Ascending aorta (tissue), 2 donors: Measurements from ENCODE around the gene SHH. TPM values are rescaled to one million over a fixed set of nuclear protein-coding genes. Genes with fewer than 3 reads are reported as not detected.

Source experiments
- DNase-seq, 2 donors: peaks; one replicate each; pipeline ENCODE4 v3.0.0-alpha.2; 2019; ENCODE audit warnings: low spot score in 2 of 2
- H3K27ac ChIP-seq, 2 donors: fragments of 200-600 bp; sonication (generic); one replicate each; pipeline ENCODE4 v1.5.1; 2016 to 2017; ENCODE audit warnings: mild to moderate bottlenecking in 1 of 2
- H3K27me3 ChIP-seq: fragments of 200-600 bp; sonication (generic); one replicate; pipeline ENCODE4 v1.5.1; 2017
- H3K36me3 ChIP-seq, 2 donors: fragments of 200-600 bp; sonication (generic); one replicate each; pipeline ENCODE4 v1.5.1; 2016
- H3K4me1 ChIP-seq, 2 donors: fragments of 200-600 bp; sonication (generic); one replicate each; pipeline ENCODE4 v1.5.1; 2016 to 2017; ENCODE audit warnings: mild to moderate bottlenecking in 1 of 2
- H3K4me3 ChIP-seq, 2 donors: fragments of 200-600 bp; sonication (generic); one replicate each; pipeline ENCODE4 v1.5.1; 2016 to 2017; ENCODE audit warnings: mild to moderate bottlenecking in 1 of 2
- H3K9me3 ChIP-seq, 2 donors: fragments of 200-600 bp; sonication (generic); one replicate each; pipeline ENCODE4 v1.5.1; 2016
- CTCF ChIP-seq, 3 experiments: fragments of 200-600 bp in 2 of 3; fragments of 450-650 bp in 1 of 3; sonication (generic) in 2 of 3; IDR thresholded peaks; one replicate each; pipeline ENCODE4 v1.5.1; 2016 to 2019; ENCODE audit warnings: antibody characterized with exemption in 3 of 3, mild to moderate bottlenecking in 1 of 3, moderate library complexity in 1 of 3
- intact Hi-C: fragments of 100-400 bp; cut with DNase I; formaldehyde crosslinking; loops from one replicate; pipeline ENCODE4 v1.15.1; 2023
- total RNA-seq: library from RNA; depleted of rRNA; stranded (reverse); fragments of >200 nt; gene quantifications from one replicate; pipeline ENCODE4 v1.1.0, GENCODE V29; 2016

The SHH gene
- total RNA-seq, 1 donor from 2014 or later: 0.11 TPM

DNA sequence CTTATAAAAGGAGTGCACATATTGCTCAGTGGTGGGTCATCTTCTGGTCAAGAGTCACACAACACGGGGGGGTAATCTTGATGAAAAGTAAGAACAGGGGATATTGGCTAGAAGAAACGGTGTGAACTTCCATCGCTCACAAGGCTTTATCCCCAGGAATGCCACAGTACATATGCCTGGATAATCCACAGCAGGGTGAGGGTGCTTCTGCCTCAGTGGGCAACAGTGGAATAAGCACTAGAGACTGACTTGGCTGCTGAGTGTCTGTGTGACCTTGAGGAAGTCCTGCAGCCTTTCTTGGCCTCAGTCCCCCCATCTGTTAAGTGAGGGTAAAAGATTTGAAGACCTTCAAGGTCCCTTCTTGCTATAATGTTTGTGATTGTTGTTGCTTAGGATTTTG, 44.9 kb upstream of the SHH start:
- intact Hi-C loops: no loop called here
- H3K27me3 ChIP-seq: no peaks in the 10 kb centered on the region
- no peak overlapping the region for H3K4me3 ChIP-seq
- peak in 1 of 2 donors; percentile 28 for DNase-seq
- no peaks in the 10 kb centered on the region for H3K4me1 ChIP-seq
- H3K9me3 ChIP-seq: no peaks in the 10 kb centered on the region
- H3K36me3 ChIP-seq: no peaks in the 10 kb centered on the region
- H3K27ac ChIP-seq: no peak overlapping the region
- no peak for TF ChIP-seq CTCF (IDR thresholded peaks at IDR 0.05)

GRCh38 chr7:155856656-155857055, 44.4 kb upstream of the SHH start:
- intact Hi-C loops: no loop called here
- peak in 1 of 2 donors; percentile 22 for DNase-seq
- H3K27ac ChIP-seq: no peak overlapping the region
- no peak for TF ChIP-seq CTCF (IDR thresholded peaks at IDR 0.05)
- H3K4me1 ChIP-seq: no peaks in the 10 kb centered on the region
- H3K36me3 ChIP-seq: no peaks in the 10 kb centered on the region
- no peak overlapping the region for H3K4me3 ChIP-seq
- H3K9me3 ChIP-seq: no peaks in the 10 kb centered on the region
- H3K27me3 ChIP-seq: no peaks in the 10 kb centered on the region

- Histone ChIP-seq H3K27ac (no peak overlapping the region), H3K4me1 (no peaks in the 10 kb centered on the region), H3K4me3 (no peak overlapping the region), H3K36me3 (no peaks in the 10 kb centered on the region), H3K27me3 (no peaks in the 10 kb centered on the region), H3K9me3 (no peaks in the 10 kb centered on the region)
- no peak for TF ChIP-seq CTCF (IDR thresholded peaks at IDR 0.05)
- DNase-seq: peak in 1 of 2 donors; percentile 16
- intact Hi-C loops: no loop called here
These were observed 40.4 kb upstream of the SHH start for GRCh38 chr7:155852426-155853301.

GRCh38 chr7:155851892-155852291, 39.6 kb upstream of the SHH start:
- H3K27ac ChIP-seq: no peak overlapping the region
- H3K9me3 ChIP-seq: no peaks in the 10 kb centered on the region
- peak in 1 of 2 donors; percentile 28 for DNase-seq
- no peak for TF ChIP-seq CTCF (IDR thresholded peaks at IDR 0.05)
- H3K4me3 ChIP-seq: no peak overlapping the region
- no peaks in the 10 kb centered on the region for H3K27me3 ChIP-seq
- no peaks in the 10 kb centered on the region for H3K36me3 ChIP-seq
- intact Hi-C loops: no loop called here
- no peaks in the 10 kb centered on the region for H3K4me1 ChIP-seq

- no peak for TF ChIP-seq CTCF (IDR thresholded peaks at IDR 0.05)
- DNase-seq: peak in 1 of 2 donors; percentile 46
- intact Hi-C loops: no loop called here
- Histone ChIP-seq H3K4me3 (no peak overlapping the region), H3K4me1 (no peaks in the 10 kb centered on the region), H3K9me3 (no peaks in the 10 kb centered on the region), H3K27me3 (no peaks in the 10 kb centered on the region), H3K27ac (no peak overlapping the region), H3K36me3 (no peaks in the 10 kb centered on the region)
These were observed 38.8 kb upstream of the SHH start for GRCh38 chr7:155850766-155851678.
